Kidney (tissue), 14 donors: ENCODE measurements around the gene RPL41. TPM values are rescaled to one million over a fixed set of nuclear protein-coding genes. Genes with fewer than 3 reads are reported as not detected.

Source experiments
- DNase-seq, 5 donors: peaks; one replicate each; pipeline ENCODE4 v3.0.0-alpha.2; 2013 to 2020
- FAIRE-seq: peaks from 2 replicates; lab custom pipeline; 2012; peaks lifted over from hg19 to GRCh38; lab: Jason Lieb, UNC
- H3K27ac ChIP-seq, 2 donors: one replicate each; pipeline ENCODE4 v1.7.0; 2013; ENCODE audit warnings: low read depth in 2 of 2, low read length in 2 of 2, inconsistent platforms in 1 of 2
- H3K27me3 ChIP-seq: one replicate; pipeline ENCODE4 v1.7.1; 2013; ENCODE audit warnings: low read length, inconsistent platforms; ENCODE audit not compliant: control insufficient read depth, insufficient read depth
- H3K36me3 ChIP-seq, 3 donors: one replicate each; pipeline versions ENCODE4 v1.7.0 to v1.7.1; 2013; ENCODE audit warnings: low read length in 3 of 3, control low read depth in 1 of 3, inconsistent platforms in 1 of 3; ENCODE audit not compliant: insufficient read depth in 3 of 3, control insufficient read depth in 2 of 3
- H3K4me1 ChIP-seq, 3 donors: one replicate each; pipeline versions ENCODE4 v1.7.0 to v1.7.1; 2013; ENCODE audit warnings: low read length in 3 of 3, inconsistent platforms in 1 of 3, low read depth in 1 of 3; ENCODE audit not compliant: control insufficient read depth in 2 of 3, insufficient read depth in 2 of 3
- H3K4me3 ChIP-seq, 3 donors: one replicate each; pipeline versions ENCODE4 v1.7.0 to v1.8.1; 2013; ENCODE audit warnings: low read length in 3 of 3, control low read depth in 1 of 3, inconsistent platforms in 1 of 3
- H3K9ac ChIP-seq, 3 donors: one replicate each; pipeline versions ENCODE4 v1.7.0 to v1.7.1; 2013; ENCODE audit warnings: low read length in 3 of 3, control low read depth in 1 of 3, inconsistent platforms in 1 of 3
- H3K9me3 ChIP-seq, 3 donors: one replicate each; pipeline versions ENCODE4 v1.7.0 to v1.7.1; 2013; ENCODE audit warnings: low read length in 3 of 3, control low read depth in 1 of 3, inconsistent platforms in 1 of 3; ENCODE audit not compliant: control insufficient read depth in 2 of 3, insufficient read depth in 1 of 3
- intact Hi-C: fragments of 100-400 bp; cut with DNase I; formaldehyde crosslinking; loops from one replicate; pipeline ENCODE4 v1.11.1; 2022
- polyA plus RNA-seq: library from polyadenylated mRNA; stranded (reverse); fragments of 350-450 nt; fragmentation: Illumina TruSeq; extraction: RNeasy Lipid Tissue Mini Kit (QIAGEN cat#74804); gene quantifications from one replicate; pipeline ENCODE4 v1.2.3, GENCODE V29; 2014; ENCODE audit warnings: low read depth, low replicate concordance; ENCODE audit not compliant: insufficient read depth
- total RNA-seq: library from RNA; stranded (reverse); fragmentation: NEBNext Ultra II Directional; extraction: Animal tissue kit (Norgen Biotek cat#: 25700); gene quantifications from one replicate; pipeline ENCODE4 v1.2.1, GENCODE V29; 2021
- TF ChIP-seq, protein P1 (sequence below): IDR thresholded peaks from 3 replicates; pipeline ENCODE4 v1.5.1; 2012; ENCODE audit warnings: mild to moderate bottlenecking, moderate library complexity, borderline replicate concordance; ENCODE audit not compliant: insufficient read depth; ENCODE audit errors: extremely low read depth
- donor health status: control.
- donor health status: control.
- donor health status: control.
- donor health status: control.
- donor health status: control.
- donor health status: DM: yes; HTN: yes; CAD: no.
- donor health status: Normal renal cell carcinoma (clear cell type).

RPL41 gene
- total and polyA plus RNA-seq, 2 donors from 2014 or later = 2,987 to 5,602 TPM

DNA sequence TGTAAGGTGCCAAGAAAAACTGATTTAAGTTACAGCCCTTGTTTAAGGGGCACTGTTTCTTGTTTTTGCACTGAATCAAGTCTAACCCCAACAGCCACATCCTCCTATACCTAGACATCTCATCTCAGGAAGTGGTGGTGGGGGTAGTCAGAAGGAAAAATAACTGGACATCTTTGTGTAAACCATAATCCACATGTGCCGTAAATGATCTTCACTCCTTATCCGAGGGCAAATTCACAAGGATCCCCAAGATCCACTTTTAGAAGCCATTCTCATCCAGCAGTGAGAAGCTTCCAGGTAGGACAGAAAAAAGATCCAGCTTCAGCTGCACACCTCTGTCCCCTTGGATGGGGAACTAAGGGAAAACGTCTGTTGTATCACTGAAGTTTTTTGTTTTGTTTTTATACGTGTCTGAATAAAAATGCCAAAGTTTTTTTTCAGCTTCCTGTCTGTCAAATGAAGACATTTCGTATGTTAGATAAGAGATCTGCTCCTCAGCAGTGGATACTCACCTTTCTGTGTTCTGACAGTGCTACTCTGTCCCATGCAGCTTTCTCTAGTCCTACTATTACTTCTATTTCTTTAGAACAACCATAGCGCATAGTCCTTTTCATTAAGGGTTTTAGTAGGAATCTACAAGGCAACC lies 13.2 kb upstream of the RPL41 start:
- no peak for DNase-seq
- no peaks in the 10 kb centered on the region for H3K27me3 ChIP-seq
- intact Hi-C loops = no loop called here
- TF ChIP-seq, protein P1, sequence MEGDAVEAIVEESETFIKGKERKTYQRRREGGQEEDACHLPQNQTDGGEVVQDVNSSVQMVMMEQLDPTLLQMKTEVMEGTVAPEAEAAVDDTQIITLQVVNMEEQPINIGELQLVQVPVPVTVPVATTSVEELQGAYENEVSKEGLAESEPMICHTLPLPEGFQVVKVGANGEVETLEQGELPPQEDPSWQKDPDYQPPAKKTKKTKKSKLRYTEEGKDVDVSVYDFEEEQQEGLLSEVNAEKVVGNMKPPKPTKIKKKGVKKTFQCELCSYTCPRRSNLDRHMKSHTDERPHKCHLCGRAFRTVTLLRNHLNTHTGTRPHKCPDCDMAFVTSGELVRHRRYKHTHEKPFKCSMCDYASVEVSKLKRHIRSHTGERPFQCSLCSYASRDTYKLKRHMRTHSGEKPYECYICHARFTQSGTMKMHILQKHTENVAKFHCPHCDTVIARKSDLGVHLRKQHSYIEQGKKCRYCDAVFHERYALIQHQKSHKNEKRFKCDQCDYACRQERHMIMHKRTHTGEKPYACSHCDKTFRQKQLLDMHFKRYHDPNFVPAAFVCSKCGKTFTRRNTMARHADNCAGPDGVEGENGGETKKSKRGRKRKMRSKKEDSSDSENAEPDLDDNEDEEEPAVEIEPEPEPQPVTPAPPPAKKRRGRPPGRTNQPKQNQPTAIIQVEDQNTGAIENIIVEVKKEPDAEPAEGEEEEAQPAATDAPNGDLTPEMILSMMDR = no peak
- H3K36me3 ChIP-seq = peaks cover 3 to 41% (median 26%) of the 10 kb centered on the region in 3 donors
- no peak for FAIRE-seq
- peak overlapping the region in 1 of 2 donors; percentile 91 for H3K27ac ChIP-seq
- H3K9me3 ChIP-seq = no peaks in the 10 kb centered on the region
- H3K4me1 ChIP-seq = peaks cover 0 to 15% (median 10%) of the 10 kb centered on the region in 3 donors
- peak overlapping the region in 2 of 3 donors; percentile 68 to 82 for H3K9ac ChIP-seq
- H3K4me3 ChIP-seq = peak overlapping the region; percentile 75 to 92 (median 78)

DNA sequence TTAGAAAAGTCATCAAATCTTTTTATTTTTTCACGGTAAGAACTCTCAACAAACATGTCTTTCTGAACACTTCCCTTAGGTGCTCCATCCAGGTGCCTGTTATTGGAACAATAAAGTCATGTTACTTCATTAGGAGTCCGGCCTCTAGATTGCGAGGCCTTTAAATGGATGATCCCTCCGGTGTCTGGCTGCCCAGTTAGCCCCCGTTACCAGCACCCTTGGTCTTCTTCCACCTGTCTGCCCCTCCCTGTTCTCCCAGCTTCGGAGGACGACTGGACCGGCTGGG lies 12.7 kb upstream of the RPL41 start:
- Histone ChIP-seq H3K4me1 (peaks cover 0 to 15% (median 10%) of the 10 kb centered on the region in 3 donors), H3K27me3 (no peaks in the 10 kb centered on the region), H3K36me3 (peaks cover 7 to 41% (median 27%) of the 10 kb centered on the region in 3 donors), H3K4me3 (peak overlapping the region; percentile 75 to 92 (median 78)), H3K9ac (peak overlapping the region; percentile 68 to 82 (median 70)), H3K27ac (peak overlapping the region; percentile 83 to 91), H3K9me3 (no peaks in the 10 kb centered on the region)
- TF ChIP-seq, protein P1 = no peak
- intact Hi-C loops = no loop called here
- no peak for DNase-seq
- FAIRE-seq = no peak

DNA sequence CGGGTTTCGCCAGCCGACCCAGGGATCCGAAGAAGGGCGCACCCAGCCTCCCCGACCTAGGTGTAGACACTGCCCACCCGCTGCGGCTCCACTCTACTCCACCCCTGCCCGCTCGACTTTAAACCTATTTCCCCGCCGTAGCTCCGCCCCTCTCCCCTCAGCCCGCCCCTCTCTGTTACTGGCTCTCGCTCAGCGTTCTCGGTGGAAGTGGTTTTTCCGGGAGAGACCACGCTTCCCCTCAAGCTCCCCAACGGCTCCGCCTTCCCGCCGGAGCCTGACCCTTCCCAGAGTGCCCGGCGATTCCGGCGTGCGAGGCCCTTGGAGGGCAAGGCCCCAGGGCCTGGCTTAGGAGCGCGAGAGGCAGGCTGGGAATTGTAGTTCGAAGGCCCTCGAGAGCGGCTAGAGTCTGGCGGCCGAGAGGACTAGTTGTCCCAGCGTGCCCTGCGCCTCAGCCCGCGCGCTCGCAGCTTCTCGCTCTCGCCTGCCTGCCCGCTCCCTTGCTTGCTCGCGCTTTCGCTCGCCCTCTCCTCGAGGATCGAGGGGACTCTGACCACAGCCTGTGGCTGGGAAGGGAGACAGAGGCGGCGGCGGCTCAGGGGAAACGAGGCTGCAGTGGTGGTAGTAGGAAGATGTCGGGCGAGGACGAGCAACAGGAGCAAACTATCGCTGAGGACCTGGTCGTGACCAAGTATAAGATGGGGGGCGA lies 12.2 kb upstream of the RPL41 start, which contains the start of gene PA2G4:
TSS of gene PA2G4 (plus strand) at position 451 of the 706 bp plus-strand sequence. CDS start at position 630, 179 bp downstream.
- intact Hi-C loops = no loop called here
- Histone ChIP-seq H3K36me3 (peaks cover 7 to 40% (median 29%) of the 10 kb centered on the region in 3 donors), H3K9me3 (no peaks in the 10 kb centered on the region), H3K9ac (peak within 1 kb of the TSS; percentile 68 to 85 (median 82)), H3K27ac (peak within 1 kb of the TSS; percentile 83 to 91), H3K4me3 (peak within 1 kb of the TSS; percentile 78 to 92 (median 86)), H3K4me1 (peaks cover 0 to 15% (median 10%) of the 10 kb centered on the region in 3 donors), H3K27me3 (no peaks in the 10 kb centered on the region)
- TF ChIP-seq, protein P1 = no peak
- FAIRE-seq (peak; percentile 79), DNase-seq (peak; percentile 99 to 100 (median 99))
